ENCODE measurements around the gene SETD3. TPM values are rescaled to one million over a fixed set of nuclear protein-coding genes. Genes with fewer than 3 reads are reported as not detected.

The SETD3 gene
- total and polyA plus RNA-seq, 2 experiments from 2014 or later = 40.7 to 68.0 TPM

DNA sequence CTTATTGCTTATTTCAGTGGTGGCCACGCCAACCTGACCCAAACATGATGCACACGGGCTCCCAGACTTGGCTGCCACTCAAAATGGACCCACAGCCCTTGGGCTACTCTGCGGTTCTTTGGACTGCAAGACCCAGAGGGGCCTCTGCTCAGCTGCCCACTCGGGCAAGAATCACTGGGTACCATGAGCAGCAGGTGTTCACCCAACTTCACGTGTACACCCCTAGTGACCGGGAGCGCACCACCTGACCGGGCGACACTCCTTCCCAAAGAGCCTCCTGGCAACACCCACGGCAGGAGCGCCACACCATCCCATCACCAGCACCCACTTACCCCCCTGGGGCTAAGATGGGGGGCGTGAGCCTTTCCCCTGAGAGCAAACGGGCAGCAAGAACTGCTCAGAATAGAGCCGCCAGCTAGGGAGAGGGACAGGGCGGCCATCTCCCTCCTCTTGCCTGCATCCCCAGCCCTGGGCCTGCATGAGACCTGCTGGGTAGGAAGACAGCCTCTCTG, 32.6 kb upstream of the SETD3 start (continued):
- TF ChIP-seq, protein P1, sequence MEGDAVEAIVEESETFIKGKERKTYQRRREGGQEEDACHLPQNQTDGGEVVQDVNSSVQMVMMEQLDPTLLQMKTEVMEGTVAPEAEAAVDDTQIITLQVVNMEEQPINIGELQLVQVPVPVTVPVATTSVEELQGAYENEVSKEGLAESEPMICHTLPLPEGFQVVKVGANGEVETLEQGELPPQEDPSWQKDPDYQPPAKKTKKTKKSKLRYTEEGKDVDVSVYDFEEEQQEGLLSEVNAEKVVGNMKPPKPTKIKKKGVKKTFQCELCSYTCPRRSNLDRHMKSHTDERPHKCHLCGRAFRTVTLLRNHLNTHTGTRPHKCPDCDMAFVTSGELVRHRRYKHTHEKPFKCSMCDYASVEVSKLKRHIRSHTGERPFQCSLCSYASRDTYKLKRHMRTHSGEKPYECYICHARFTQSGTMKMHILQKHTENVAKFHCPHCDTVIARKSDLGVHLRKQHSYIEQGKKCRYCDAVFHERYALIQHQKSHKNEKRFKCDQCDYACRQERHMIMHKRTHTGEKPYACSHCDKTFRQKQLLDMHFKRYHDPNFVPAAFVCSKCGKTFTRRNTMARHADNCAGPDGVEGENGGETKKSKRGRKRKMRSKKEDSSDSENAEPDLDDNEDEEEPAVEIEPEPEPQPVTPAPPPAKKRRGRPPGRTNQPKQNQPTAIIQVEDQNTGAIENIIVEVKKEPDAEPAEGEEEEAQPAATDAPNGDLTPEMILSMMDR (conservative IDR thresholded peaks at IDR 0.05; ENCODE audit: low read depth in 2 of 2) = no peak
- no peak for TF ChIP-seq ZNF114 (CRISPR knock-in tag; IDR thresholded peaks at IDR 0.05)
- TF ChIP-seq STAT1 (IDR thresholded peaks at IDR 0.05; ENCODE audit: unreplicated experiment) = no peak
- no peak for TF ChIP-seq ZNF331 (CRISPR knock-in tag; IDR thresholded peaks at IDR 0.05; ENCODE audit: low read depth)
- no peak for TF ChIP-seq EZH2phosphoT487 (IDR thresholded peaks at IDR 0.05; ENCODE audit: unreplicated experiment)

DNA sequence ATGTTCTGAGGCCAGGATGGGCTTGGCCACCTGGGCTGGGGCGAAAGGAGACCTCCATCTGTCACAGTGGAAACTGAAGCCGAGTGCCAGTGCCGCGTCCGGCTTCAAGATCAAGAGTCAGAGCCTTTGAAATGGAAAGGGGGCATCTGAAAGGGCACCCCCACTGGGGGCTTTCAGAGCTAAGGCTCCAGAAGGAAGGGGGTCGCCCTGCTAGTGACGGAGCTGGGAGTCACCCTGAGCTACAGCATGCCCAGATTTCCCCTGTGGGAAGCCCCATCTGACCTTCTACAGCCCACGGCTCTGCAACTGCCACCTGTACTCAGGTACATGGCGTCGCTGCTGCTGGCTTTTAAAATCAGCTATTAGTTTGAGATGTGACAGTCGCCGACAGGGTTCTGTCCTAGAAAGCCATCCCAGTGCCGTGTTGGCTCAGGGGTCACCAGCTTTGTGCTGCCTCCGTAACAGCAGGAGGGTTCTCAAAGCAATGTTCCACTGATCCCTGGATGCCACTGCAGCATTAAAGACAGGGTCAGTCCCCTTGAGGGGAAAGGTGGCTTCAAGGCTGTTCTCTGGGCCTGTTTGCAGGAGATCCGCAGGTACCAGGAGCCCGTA, 32.0 kb upstream of the SETD3 start:
- H2AFZ ChIP-seq = no peak overlapping the region
- peaks cover 7% of the 10 kb centered on the region; the same call in 1 of the 2 replicates for H3F3A ChIP-seq (replicated peaks; ENCODE audit: low read depth)
- H4K20me1 ChIP-seq (replicated peaks; ENCODE audit: insufficient read depth) = no peaks in the 10 kb centered on the region; the same call in 1 of the 2 replicates
- DNase-seq (ENCODE audit: low spot score) (no peak), ATAC-seq (no peak)
- peaks cover 3% of the 10 kb centered on the region; the same call in 1 of the 2 replicates for H3K36me3 ChIP-seq (ENCODE audit: insufficient read depth)
- peaks cover 17% of the 10 kb centered on the region for H3K4me1 Mint-ChIP-seq
- no peaks in the 10 kb centered on the region for H3K27me3 ChIP-seq (ENCODE audit: insufficient read depth)
- no peak overlapping the region for H3K4me3 ChIP-seq
- no peak overlapping the region for H3K4me2 ChIP-seq
- H3K4me3 Mint-ChIP-seq = no peak overlapping the region
- peaks cover 9% of the 10 kb centered on the region for H3K27me3 Mint-ChIP-seq (ENCODE audit: insufficient read depth, low read depth, poor library complexity)
- H3K79me2 ChIP-seq (replicated peaks; ENCODE audit: insufficient read depth) = no peaks in the 10 kb centered on the region
- peaks cover 6% of the 10 kb centered on the region for H3K4me1 ChIP-seq (ENCODE audit: insufficient read depth)
- no peak overlapping the region for H3K27ac ChIP-seq (ENCODE audit: low read depth)
- no peaks in the 10 kb centered on the region for H3K9me3 Mint-ChIP-seq
- H3K36me3 Mint-ChIP-seq (ENCODE audit: low read depth) = peaks cover 26% of the 10 kb centered on the region
- no peaks in the 10 kb centered on the region for H3K9me2 ChIP-seq (ENCODE audit: insufficient read depth)
- no peak overlapping the region for H3K27ac Mint-ChIP-seq
- TF ChIP-seq EZH2phosphoT487 (IDR thresholded peaks at IDR 0.05; ENCODE audit: unreplicated experiment) (no peak), JUNB (IDR thresholded peaks at IDR 0.05; ENCODE audit: unreplicated experiment) (no peak), POLR2AphosphoS5 (IDR thresholded peaks at IDR 0.05; ENCODE audit: low read depth) (no peak), ZNF331 (CRISPR knock-in tag; IDR thresholded peaks at IDR 0.05; ENCODE audit: low read depth) (no peak), ZNF114 (CRISPR knock-in tag; IDR thresholded peaks at IDR 0.05) (no peak)
- TF ChIP-seq, protein P1 (conservative IDR thresholded peaks at IDR 0.05; ENCODE audit: low read depth in 2 of 2) = no peak
- TF ChIP-seq, protein P2, sequence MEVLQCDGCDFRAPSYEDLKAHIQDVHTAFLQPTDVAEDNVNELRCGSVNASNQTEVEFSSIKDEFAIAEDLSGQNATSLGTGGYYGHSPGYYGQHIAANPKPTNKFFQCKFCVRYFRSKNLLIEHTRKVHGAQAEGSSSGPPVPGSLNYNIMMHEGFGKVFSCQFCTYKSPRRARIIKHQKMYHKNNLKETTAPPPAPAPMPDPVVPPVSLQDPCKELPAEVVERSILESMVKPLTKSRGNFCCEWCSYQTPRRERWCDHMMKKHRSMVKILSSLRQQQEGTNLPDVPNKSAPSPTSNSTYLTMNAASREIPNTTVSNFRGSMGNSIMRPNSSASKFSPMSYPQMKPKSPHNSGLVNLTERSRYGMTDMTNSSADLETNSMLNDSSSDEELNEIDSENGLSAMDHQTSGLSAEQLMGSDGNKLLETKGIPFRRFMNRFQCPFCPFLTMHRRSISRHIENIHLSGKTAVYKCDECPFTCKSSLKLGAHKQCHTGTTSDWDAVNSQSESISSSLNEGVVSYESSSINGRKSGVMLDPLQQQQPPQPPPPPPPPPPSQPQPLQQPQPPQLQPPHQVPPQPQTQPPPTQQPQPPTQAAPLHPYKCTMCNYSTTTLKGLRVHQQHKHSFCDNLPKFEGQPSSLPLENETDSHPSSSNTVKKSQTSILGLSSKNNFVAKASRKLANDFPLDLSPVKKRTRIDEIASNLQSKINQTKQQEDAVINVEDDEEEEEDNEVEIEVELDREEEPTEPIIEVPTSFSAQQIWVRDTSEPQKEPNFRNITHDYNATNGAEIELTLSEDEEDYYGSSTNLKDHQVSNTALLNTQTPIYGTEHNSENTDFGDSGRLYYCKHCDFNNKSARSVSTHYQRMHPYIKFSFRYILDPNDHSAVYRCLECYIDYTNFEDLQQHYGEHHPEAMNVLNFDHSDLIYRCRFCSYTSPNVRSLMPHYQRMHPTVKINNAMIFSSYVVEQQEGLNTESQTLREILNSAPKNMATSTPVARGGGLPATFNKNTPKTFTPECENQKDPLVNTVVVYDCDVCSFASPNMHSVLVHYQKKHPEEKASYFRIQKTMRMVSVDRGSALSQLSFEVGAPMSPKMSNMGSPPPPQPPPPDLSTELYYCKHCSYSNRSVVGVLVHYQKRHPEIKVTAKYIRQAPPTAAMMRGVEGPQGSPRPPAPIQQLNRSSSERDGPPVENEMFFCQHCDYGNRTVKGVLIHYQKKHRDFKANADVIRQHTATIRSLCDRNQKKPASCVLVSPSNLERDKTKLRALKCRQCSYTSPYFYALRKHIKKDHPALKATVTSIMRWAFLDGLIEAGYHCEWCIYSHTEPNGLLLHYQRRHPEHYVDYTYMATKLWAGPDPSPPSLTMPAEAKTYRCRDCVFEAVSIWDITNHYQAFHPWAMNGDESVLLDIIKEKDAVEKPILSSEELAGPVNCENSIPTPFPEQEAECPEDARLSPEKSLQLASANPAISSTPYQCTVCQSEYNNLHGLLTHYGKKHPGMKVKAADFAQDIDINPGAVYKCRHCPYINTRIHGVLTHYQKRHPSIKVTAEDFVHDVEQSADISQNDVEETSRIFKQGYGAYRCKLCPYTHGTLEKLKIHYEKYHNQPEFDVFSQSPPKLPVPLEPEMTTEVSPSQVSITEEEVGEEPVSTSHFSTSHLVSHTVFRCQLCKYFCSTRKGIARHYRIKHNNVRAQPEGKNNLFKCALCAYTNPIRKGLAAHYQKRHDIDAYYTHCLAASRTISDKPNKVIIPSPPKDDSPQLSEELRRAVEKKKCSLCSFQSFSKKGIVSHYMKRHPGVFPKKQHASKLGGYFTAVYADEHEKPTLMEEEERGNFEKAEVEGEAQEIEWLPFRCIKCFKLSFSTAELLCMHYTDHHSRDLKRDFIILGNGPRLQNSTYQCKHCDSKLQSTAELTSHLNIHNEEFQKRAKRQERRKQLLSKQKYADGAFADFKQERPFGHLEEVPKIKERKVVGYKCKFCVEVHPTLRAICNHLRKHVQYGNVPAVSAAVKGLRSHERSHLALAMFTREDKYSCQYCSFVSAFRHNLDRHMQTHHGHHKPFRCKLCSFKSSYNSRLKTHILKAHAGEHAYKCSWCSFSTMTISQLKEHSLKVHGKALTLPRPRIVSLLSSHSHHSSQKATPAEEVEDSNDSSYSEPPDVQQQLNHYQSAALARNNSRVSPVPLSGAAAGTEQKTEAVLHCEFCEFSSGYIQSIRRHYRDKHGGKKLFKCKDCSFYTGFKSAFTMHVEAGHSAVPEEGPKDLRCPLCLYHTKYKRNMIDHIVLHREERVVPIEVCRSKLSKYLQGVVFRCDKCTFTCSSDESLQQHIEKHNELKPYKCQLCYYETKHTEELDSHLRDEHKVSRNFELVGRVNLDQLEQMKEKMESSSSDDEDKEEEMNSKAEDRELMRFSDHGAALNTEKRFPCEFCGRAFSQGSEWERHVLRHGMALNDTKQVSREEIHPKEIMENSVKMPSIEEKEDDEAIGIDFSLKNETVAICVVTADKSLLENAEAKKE (CRISPR knock-in tag; IDR thresholded peaks at IDR 0.05) = no peak
- TF ChIP-seq, protein P3, sequence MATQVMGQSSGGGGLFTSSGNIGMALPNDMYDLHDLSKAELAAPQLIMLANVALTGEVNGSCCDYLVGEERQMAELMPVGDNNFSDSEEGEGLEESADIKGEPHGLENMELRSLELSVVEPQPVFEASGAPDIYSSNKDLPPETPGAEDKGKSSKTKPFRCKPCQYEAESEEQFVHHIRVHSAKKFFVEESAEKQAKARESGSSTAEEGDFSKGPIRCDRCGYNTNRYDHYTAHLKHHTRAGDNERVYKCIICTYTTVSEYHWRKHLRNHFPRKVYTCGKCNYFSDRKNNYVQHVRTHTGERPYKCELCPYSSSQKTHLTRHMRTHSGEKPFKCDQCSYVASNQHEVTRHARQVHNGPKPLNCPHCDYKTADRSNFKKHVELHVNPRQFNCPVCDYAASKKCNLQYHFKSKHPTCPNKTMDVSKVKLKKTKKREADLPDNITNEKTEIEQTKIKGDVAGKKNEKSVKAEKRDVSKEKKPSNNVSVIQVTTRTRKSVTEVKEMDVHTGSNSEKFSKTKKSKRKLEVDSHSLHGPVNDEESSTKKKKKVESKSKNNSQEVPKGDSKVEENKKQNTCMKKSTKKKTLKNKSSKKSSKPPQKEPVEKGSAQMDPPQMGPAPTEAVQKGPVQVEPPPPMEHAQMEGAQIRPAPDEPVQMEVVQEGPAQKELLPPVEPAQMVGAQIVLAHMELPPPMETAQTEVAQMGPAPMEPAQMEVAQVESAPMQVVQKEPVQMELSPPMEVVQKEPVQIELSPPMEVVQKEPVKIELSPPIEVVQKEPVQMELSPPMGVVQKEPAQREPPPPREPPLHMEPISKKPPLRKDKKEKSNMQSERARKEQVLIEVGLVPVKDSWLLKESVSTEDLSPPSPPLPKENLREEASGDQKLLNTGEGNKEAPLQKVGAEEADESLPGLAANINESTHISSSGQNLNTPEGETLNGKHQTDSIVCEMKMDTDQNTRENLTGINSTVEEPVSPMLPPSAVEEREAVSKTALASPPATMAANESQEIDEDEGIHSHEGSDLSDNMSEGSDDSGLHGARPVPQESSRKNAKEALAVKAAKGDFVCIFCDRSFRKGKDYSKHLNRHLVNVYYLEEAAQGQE (IDR thresholded peaks at IDR 0.05; ENCODE audit: unreplicated experiment) = no peak
